Endodermal cell (in vitro differentiated cells): Measurements from ENCODE around the gene C7orf25. TPM values are rescaled to one million over a fixed set of nuclear protein-coding genes. Genes with fewer than 3 reads are reported as not detected.

Source experiments
- DNase-seq: peaks from one replicate; pipeline ENCODE4 v3.0.0-alpha.2; 2017
- H3K27ac ChIP-seq: 2 replicates; pipeline ENCODE4 v1.5.1; 2013; ENCODE audit warnings: mild to moderate bottlenecking, low read depth, low read length, moderate library complexity
- H3K27me3 ChIP-seq: 2 replicates; pipeline ENCODE4 v1.6.1; 2013; ENCODE audit warnings: mild to moderate bottlenecking, low read length, moderate library complexity; ENCODE audit not compliant: insufficient read depth, control insufficient read depth, poor library complexity, severe bottlenecking
- H3K36me3 ChIP-seq: 2 replicates; pipeline ENCODE4 v1.7.0; 2013; ENCODE audit warnings: mild to moderate bottlenecking, low read length, moderate library complexity; ENCODE audit not compliant: control insufficient read depth, insufficient read depth
- H3K4me1 ChIP-seq: one replicate; pipeline ENCODE4 v1.7.0; 2013; ENCODE audit warnings: low read length; ENCODE audit not compliant: control insufficient read depth, insufficient read depth
- H3K4me3 ChIP-seq: 2 replicates; pipeline ENCODE4 v1.5.1; 2013; ENCODE audit warnings: mild to moderate bottlenecking, low read length, moderate library complexity
- H3K9ac ChIP-seq: 2 replicates; pipeline ENCODE4 v1.6.1; 2013; ENCODE audit warnings: mild to moderate bottlenecking, low read length, moderate library complexity; ENCODE audit not compliant: poor library complexity, severe bottlenecking; ENCODE audit errors: extremely low read depth
- H3K9me3 ChIP-seq: 2 replicates; pipeline ENCODE4 v1.6.1; 2013; ENCODE audit warnings: mild to moderate bottlenecking, low read length, moderate library complexity; ENCODE audit not compliant: control insufficient read depth
- H3K27ac Mint-ChIP-seq: 2 replicates; pipeline ENCODE4 v1.8.0; 2020; ENCODE audit warnings: mixed read lengths
- H3K27me3 Mint-ChIP-seq: 2 replicates; pipeline ENCODE4 v1.8.0; 2021; ENCODE audit warnings: mild to moderate bottlenecking, mixed read lengths; ENCODE audit not compliant: insufficient read depth
- H3K36me3 Mint-ChIP-seq: 2 replicates; pipeline ENCODE4 v1.8.0; 2020; ENCODE audit warnings: low read depth, mixed read lengths
- H3K4me1 Mint-ChIP-seq: 2 replicates; pipeline ENCODE4 v1.8.0; 2020; ENCODE audit warnings: mixed read lengths
- H3K4me3 Mint-ChIP-seq: 2 replicates; pipeline ENCODE4 v1.8.0; 2020; ENCODE audit warnings: mild to moderate bottlenecking, moderate library complexity, mixed read lengths
- H3K9me3 Mint-ChIP-seq: 2 replicates; pipeline ENCODE4 v1.8.0; 2020; ENCODE audit warnings: mild to moderate bottlenecking, mixed read lengths
- CTCF ChIP-seq: fragments of 200-600 bp; sonication (generic); conservative IDR thresholded peaks from 2 replicates; pipeline ENCODE4 v1.5.0; 2021; ENCODE audit warnings: antibody characterized with exemption, mild to moderate bottlenecking
- WGBS, 2 experiments: methylation state at CpG; one replicate each; pipeline versions ENCODE4 v1.1.5 to v1.1.7; 2013; ENCODE audit warnings: missing lambda C conversion rate in 2 of 2, mixed read lengths in 1 of 2; ENCODE audit not compliant: insufficient coverage in 1 of 2, insufficient read length in 1 of 2; 5-methylcytosine and 5-hydroxymethylcytosine counted together
- total RNA-seq, 2 donors: library from RNA; stranded (reverse); fragmentation: NEBNext Ultra II Directional in 1 of 2; extraction: Animal tissue kit (Norgen Biotek cat#: 25700) in 1 of 2; gene quantifications; 2 replicates in 1 of 2; 3 replicates in 1 of 2; pipeline ENCODE4 v1.2.1, GENCODE V29; 2021

Gene C7orf25
- total RNA-seq, 2 donors from 2014 or later: 3.2 to 4.8 TPM

- Mint-ChIP-seq H3K4me3 (peak overlapping the region; percentile 100), H3K9me3 (no peaks in the 10 kb centered on the region), H3K27ac (peak overlapping the region; percentile 100), H3K36me3 (peaks cover 34% of the 10 kb centered on the region), H3K27me3 (no peaks in the 10 kb centered on the region), H3K4me1 (peaks cover 33% of the 10 kb centered on the region)
- Histone ChIP-seq H3K4me1 (peaks cover 6% of the 10 kb centered on the region), H3K9ac (peak overlapping the region; percentile 92), H3K4me3 (peak overlapping the region; percentile 100), H3K9me3 (no peaks in the 10 kb centered on the region), H3K27me3 (no peaks in the 10 kb centered on the region), H3K27ac (no peak overlapping the region), H3K36me3 (peaks cover 37% of the 10 kb centered on the region)
- WGBS, 2 experiments: 0 to 2% methylated on average over 10 to 17 of the region's 17 CpGs
- no peak for TF ChIP-seq CTCF
- peak; percentile 65 for DNase-seq
Observed at GRCh38 chr7:42932811-42933591, 21.1 kb upstream of the C7orf25 start.

GRCh38 chr7:42931834-42932651 lies 20.2 kb upstream of the C7orf25 start, which contains the start of the genes MRPL32 and PSMA2:
Gene MRPL32, plus strand, starts transcription at chr7:42932376. Its CDS starts 11 bp downstream, at chr7:42932387.
Gene PSMA2, minus strand, starts transcription at chr7:42932174. Its CDS starts 16 bp downstream, at chr7:42932158.
- 0% methylated on average over 11 to 56 of the region's 56 CpGs for WGBS, 2 experiments
- Histone ChIP-seq H3K27me3 (no peaks in the 10 kb centered on the region), H3K9me3 (no peaks in the 10 kb centered on the region), H3K36me3 (peaks cover 34% of the 10 kb centered on the region), H3K9ac (peak within 1 kb of the TSS; percentile 92), H3K4me1 (peaks cover 8% of the 10 kb centered on the region), H3K4me3 (peak within 1 kb of the TSS; percentile 100), H3K27ac (no peak within 1 kb of the TSS)
- H3K36me3 Mint-ChIP-seq: peaks cover 30% of the 10 kb centered on the region
- no peaks in the 10 kb centered on the region for H3K9me3 Mint-ChIP-seq
- peak within 1 kb of the TSS; percentile 100 for H3K27ac Mint-ChIP-seq
- H3K4me1 Mint-ChIP-seq: peaks cover 33% of the 10 kb centered on the region
- H3K4me3 Mint-ChIP-seq: peak within 1 kb of the TSS; percentile 100
- DNase-seq: peak; percentile 98
- no peaks in the 10 kb centered on the region for H3K27me3 Mint-ChIP-seq
- TF ChIP-seq CTCF: no peak

- H3K4me1 ChIP-seq: peaks cover 4% of the 10 kb centered on the region
Observed at GRCh38 chr7:42931447-42931833, 19.6 kb upstream of the C7orf25 start.

More at GRCh38 chr7:42931447-42931833, 19.6 kb upstream of the C7orf25 start:
- H3K27ac Mint-ChIP-seq: peak overlapping the region; percentile 100
- 0% methylated on average over 8 to 12 of the region's 12 CpGs for WGBS, 2 experiments
- H3K27me3 ChIP-seq: no peaks in the 10 kb centered on the region
- H3K4me3 ChIP-seq: peak overlapping the region; percentile 100
- DNase-seq: no peak
- peaks cover 36% of the 10 kb centered on the region for H3K36me3 ChIP-seq
- no peak for TF ChIP-seq CTCF
- H3K27me3 Mint-ChIP-seq: no peaks in the 10 kb centered on the region
- peaks cover 32% of the 10 kb centered on the region for H3K4me1 Mint-ChIP-seq
- peak overlapping the region; percentile 100 for H3K4me3 Mint-ChIP-seq
- H3K27ac ChIP-seq: no peak overlapping the region
- H3K9me3 ChIP-seq: no peaks in the 10 kb centered on the region
- peak overlapping the region; percentile 92 for H3K9ac ChIP-seq
- peaks cover 32% of the 10 kb centered on the region for H3K36me3 Mint-ChIP-seq
- H3K9me3 Mint-ChIP-seq: no peaks in the 10 kb centered on the region
